IPS-NIHi11 (cell line): ENCODE data around the gene PIK3R6.

ENCODE experiments used
- DNase-seq: peaks from one replicate; pipeline ENCODE4 v3.0.0; 2012; ENCODE audit warnings: mixed read lengths, low spot score

Gene PIK3R6

GRCh38 chr17:8792646-8793045, 74.8 kb downstream of the PIK3R6 start:
- DNase-seq: no peak

- DNase-seq: no peak
Observed at GRCh38 chr17:8791910-8792270, 75.6 kb downstream of the PIK3R6 start.

- no peak for DNase-seq
Observed at GRCh38 chr17:8791248-8791909, 76.1 kb downstream of the PIK3R6 start.

- no peak for DNase-seq
Observed at GRCh38 chr17:8789743-8790142, 77.7 kb downstream of the PIK3R6 start.

- no peak for DNase-seq
Observed at GRCh38 chr17:8788998-8789397, 78.5 kb downstream of the PIK3R6 start.

GRCh38 chr17:8785547-8786413, 81.7 kb downstream of the PIK3R6 start:
- DNase-seq: peak; percentile 86

- no peak for DNase-seq
Observed at GRCh38 chr17:8782176-8782575, 85.3 kb downstream of the PIK3R6 start.

- no peak for DNase-seq
Observed at GRCh38 chr17:8781776-8782175, 85.7 kb downstream of the PIK3R6 start.

GRCh38 chr17:8776881-8777280, 90.6 kb downstream of the PIK3R6 start:
- no peak for DNase-seq

- no peak for DNase-seq
Observed at GRCh38 chr17:8776248-8776647, 91.2 kb downstream of the PIK3R6 start.

GRCh38 chr17:8766731-8767130, 100.7 kb downstream of the PIK3R6 start:
- no peak for DNase-seq

- DNase-seq: no peak
Observed at GRCh38 chr17:8762012-8762411, 105.5 kb downstream of the PIK3R6 start.

GRCh38 chr17:8758137-8758596, 109.3 kb downstream of the PIK3R6 start, which contains the start of gene SPDYE4:
SPDYE4 (minus strand) TSS chr17:8758546; CDS start chr17:8758382, 164 bp downstream.
- no peak for DNase-seq

- DNase-seq: no peak
Observed at GRCh38 chr17:8757189-8757588, 110.3 kb downstream of the PIK3R6 start.

GRCh38 chr17:8755590-8756255, 111.8 kb downstream of the PIK3R6 start:
- no peak for DNase-seq

GRCh38 chr17:8754890-8755289, 112.6 kb downstream of the PIK3R6 start:
- no peak for DNase-seq

GRCh38 chr17:8753976-8754440, 113.5 kb downstream of the PIK3R6 start:
- DNase-seq: peak; percentile 54

GRCh38 chr17:8753136-8753975, 114.1 kb downstream of the PIK3R6 start:
- DNase-seq: no peak
